A673 (cell line): ENCODE measurements around the gene SLC1A1. TPM values are rescaled to one million over a fixed set of nuclear protein-coding genes. Genes with fewer than 3 reads are reported as not detected.

Experiments used
- BruUV-seq: library from RNA; stranded (reverse); fragments of 400-500 nt; replicated peaks from 2 replicates; lab custom pipeline; 2021; lab: Mats Ljungman, UMichigan
- CTCF ChIA-PET: fragments of 300-600 bp; sonication (Branson Sonifier 250); formaldehyde crosslinking; loops from one replicate; lab custom pipeline; 2022; ENCODE audit warnings: antibody characterized with exemption; lab: Charles Lee
- POLR2A ChIA-PET: fragments of 300-600 bp; sonication (Branson Sonifier 250); formaldehyde crosslinking; loops from one replicate; lab custom pipeline; 2022; ENCODE audit warnings: antibody characterized with exemption; ENCODE audit not compliant: low non-redundant PET; lab: Charles Lee
- DNase-seq: peaks from one replicate; pipeline ENCODE4 v3.0.0-alpha.2; 2015; ENCODE audit warnings: low spot score
- H3K27ac ChIP-seq: fragments of 200-600 bp; sonication (generic); 2 replicates; pipeline ENCODE4 v1.5.1; 2016; ENCODE audit warnings: mixed run types, low read depth, mild to moderate bottlenecking, mixed read lengths, antibody characterized with exemption, low read length; ENCODE audit not compliant: poor library complexity, severe bottlenecking
- H3K27me3 ChIP-seq: fragments of 200-600 bp; sonication (generic); replicated peaks from 2 replicates; pipeline ENCODE4 v1.6.1; 2017; ENCODE audit warnings: mixed run types, low read depth, mild to moderate bottlenecking, mixed read lengths, antibody characterized with exemption, low read length; ENCODE audit not compliant: insufficient read depth, poor library complexity
- H3K36me3 ChIP-seq: fragments of 200-600 bp; sonication (generic); 2 replicates; pipeline ENCODE4 v1.6.1; 2016; ENCODE audit warnings: mixed run types, mild to moderate bottlenecking, mixed read lengths, antibody characterized with exemption, low read length; ENCODE audit not compliant: insufficient read depth, poor library complexity, severe bottlenecking
- H3K4me1 ChIP-seq: fragments of 200-600 bp; sonication (generic); 2 replicates; pipeline ENCODE4 v1.6.1; 2017; ENCODE audit warnings: mixed run types, mild to moderate bottlenecking, mixed read lengths, antibody characterized with exemption, low read length; ENCODE audit not compliant: insufficient read depth, poor library complexity, severe bottlenecking
- H3K4me3 ChIP-seq: fragments of 200-600 bp; sonication (generic); 2 replicates; pipeline ENCODE4 v1.5.1; 2016; ENCODE audit warnings: low read depth, mixed run types, mild to moderate bottlenecking, mixed read lengths, low read length; ENCODE audit not compliant: poor library complexity, severe bottlenecking
- H3K9me3 ChIP-seq: fragments of 200-600 bp; sonication (generic); 2 replicates; pipeline ENCODE4 v1.6.1; 2016; ENCODE audit warnings: mixed run types, low read depth, mild to moderate bottlenecking, mixed read lengths, antibody characterized with exemption, low read length; ENCODE audit not compliant: poor library complexity, severe bottlenecking
- EZH2 ChIP-seq: fragments of 200-600 bp; sonication (generic); IDR thresholded peaks from 2 replicates; pipeline ENCODE4 v1.6.1; 2017; ENCODE audit warnings: borderline replicate concordance, low read depth, mild to moderate bottlenecking, mixed read lengths, antibody characterized with exemption, low read length; ENCODE audit not compliant: poor library complexity, severe bottlenecking
- intact Hi-C: fragments of 100-400 bp; cut with micrococcal nuclease; formaldehyde crosslinking; loops from one replicate; pipeline ENCODE4 v1.10.0; 2022; ENCODE audit not compliant: unreplicated experiment
- total RNA-seq: library from RNA; stranded (reverse); gene quantifications from 2 replicates; pipeline ENCODE4 v1.2.3, GENCODE V29; 2021
- TF ChIP-seq, protein P1 (sequence below): fragments of 300-800, 200-600 bp; sonication (generic); conservative IDR thresholded peaks from 2 replicates; pipeline ENCODE4 v1.5.1; 2017; ENCODE audit warnings: low read depth, mild to moderate bottlenecking, antibody characterized with exemption, low read length, moderate library complexity, mixed read lengths

Gene SLC1A1
- total RNA-seq, 1 experiment from 2014 or later, result 8.7 TPM

DNA sequence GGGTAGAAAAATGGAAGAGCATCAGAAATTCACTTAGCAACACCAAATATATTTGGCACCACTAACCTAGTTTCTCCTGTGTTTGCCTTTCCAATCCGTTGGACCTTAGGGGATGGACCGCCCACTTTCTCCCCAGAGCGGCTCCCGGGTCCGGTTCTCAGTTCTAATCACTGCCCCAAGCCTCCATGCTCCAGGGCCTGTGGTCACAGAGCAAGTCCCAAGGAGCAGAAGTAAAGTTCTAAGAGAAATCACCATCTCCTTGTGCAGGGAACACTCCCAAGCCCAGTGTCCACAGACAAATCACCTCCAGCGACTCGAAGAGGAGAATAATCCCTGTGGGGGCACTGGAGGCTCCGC is 728 bp upstream of the SLC1A1 start:
- BruUV-seq, result no TSS peak
- Histone ChIP-seq H3K36me3 (no peaks in the 10 kb centered on the region), H3K27me3 (no peaks in the 10 kb centered on the region), H3K27ac (peak overlapping the region; percentile 63), H3K4me3 (peak overlapping the region; percentile 71), H3K9me3 (no peaks in the 10 kb centered on the region), H3K4me1 (peaks cover 8% of the 10 kb centered on the region)
- no peak for DNase-seq
- intact Hi-C loops, result no loop called here
- TF ChIP-seq, protein P1, sequence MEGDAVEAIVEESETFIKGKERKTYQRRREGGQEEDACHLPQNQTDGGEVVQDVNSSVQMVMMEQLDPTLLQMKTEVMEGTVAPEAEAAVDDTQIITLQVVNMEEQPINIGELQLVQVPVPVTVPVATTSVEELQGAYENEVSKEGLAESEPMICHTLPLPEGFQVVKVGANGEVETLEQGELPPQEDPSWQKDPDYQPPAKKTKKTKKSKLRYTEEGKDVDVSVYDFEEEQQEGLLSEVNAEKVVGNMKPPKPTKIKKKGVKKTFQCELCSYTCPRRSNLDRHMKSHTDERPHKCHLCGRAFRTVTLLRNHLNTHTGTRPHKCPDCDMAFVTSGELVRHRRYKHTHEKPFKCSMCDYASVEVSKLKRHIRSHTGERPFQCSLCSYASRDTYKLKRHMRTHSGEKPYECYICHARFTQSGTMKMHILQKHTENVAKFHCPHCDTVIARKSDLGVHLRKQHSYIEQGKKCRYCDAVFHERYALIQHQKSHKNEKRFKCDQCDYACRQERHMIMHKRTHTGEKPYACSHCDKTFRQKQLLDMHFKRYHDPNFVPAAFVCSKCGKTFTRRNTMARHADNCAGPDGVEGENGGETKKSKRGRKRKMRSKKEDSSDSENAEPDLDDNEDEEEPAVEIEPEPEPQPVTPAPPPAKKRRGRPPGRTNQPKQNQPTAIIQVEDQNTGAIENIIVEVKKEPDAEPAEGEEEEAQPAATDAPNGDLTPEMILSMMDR, result no peak
- no peak for TF ChIP-seq EZH2
- ChIA-PET POLR2A (no interaction called here), CTCF (no interaction called here)

DNA sequence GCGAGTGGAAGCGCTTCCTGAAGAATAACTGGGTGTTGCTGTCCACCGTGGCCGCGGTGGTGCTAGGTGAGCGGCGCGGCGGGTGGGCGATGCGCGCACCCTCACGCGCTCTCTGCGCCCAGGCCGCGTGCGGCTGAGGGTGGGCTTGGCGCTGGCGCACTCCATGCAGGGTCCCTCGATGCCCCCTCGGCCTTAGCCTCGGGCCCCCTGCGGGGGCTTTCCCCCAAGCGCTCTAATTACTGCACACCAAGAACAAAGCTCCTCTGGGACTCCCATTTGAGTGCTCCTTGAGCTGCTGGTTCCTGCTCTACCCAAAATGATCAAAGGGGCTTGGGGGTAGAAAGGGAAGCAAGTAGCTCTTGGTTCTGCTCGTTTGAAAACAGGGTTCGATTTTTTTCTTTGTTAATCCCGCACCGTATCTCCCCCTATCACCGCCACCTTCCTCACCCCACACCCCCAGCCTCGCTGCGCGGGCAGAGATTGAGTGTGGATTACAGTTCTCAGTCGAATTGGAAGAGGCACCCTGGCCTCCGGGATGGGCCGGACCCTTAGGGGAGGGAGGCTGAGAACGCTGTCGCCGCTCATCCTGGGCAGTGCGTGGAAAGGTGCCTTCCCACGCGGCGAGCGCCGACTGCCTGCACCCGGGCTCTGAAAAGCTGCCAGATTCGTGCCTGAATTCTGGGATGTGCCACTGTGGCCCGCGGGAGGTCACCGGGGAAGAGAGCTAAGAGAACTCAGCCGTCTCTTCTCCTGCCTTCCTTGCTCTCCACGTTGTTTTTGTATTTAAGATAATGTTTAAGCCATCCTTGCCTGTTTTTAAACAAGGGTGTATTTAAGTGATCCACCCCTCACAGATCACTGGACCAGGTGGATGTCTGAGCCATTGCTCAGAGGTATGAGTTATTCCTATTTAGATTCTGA is 697 bp downstream of the SLC1A1 start:
- H3K4me1 ChIP-seq, result peaks cover 8% of the 10 kb centered on the region
- DNase-seq, result peak; percentile 27
- H3K36me3 ChIP-seq, result no peaks in the 10 kb centered on the region
- no peaks in the 10 kb centered on the region for H3K27me3 ChIP-seq
- H3K9me3 ChIP-seq, result no peaks in the 10 kb centered on the region
- peak overlapping the region; percentile 71 for H3K4me3 ChIP-seq
- intact Hi-C loops, result loop anchor here (5.0 kb wide), 1 partner anchor 146 kb away; no protein-coding TSS in a partner anchor
- CTCF ChIA-PET, result no interaction called here
- BruUV-seq, result no TSS peak
- TF ChIP-seq EZH2, result no peak
- TF ChIP-seq, protein P1, result no peak
- POLR2A ChIA-PET, result no interaction called here
- H3K27ac ChIP-seq, result no peak overlapping the region

DNA sequence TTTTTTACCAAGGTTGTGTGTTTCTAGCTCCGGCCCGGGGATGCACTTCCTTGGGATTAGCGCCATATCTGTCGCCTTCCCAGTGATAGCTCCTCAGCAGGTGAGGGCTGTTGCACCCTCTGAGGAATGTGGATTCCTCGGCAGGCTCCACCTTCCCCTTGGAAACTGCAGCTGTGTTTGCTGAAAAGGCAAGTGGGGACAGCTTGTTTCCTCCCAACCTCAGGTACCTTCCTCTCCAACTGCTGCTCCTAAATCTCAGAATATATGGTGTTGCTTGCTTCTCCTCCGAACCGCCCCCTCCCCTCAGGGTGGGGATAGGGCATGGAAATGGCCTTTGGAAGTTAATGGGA is 1.3 kb downstream of the SLC1A1 start:
- H3K4me1 ChIP-seq, result peaks cover 8% of the 10 kb centered on the region
- H3K36me3 ChIP-seq, result no peaks in the 10 kb centered on the region
- ChIA-PET CTCF (no interaction called here), POLR2A (no interaction called here)
- H3K27ac ChIP-seq, result no peak overlapping the region
- H3K4me3 ChIP-seq, result peak overlapping the region; percentile 71
- no TSS peak for BruUV-seq
- no peaks in the 10 kb centered on the region for H3K27me3 ChIP-seq
- TF ChIP-seq EZH2, result no peak
- TF ChIP-seq, protein P1, result no peak
- DNase-seq, result no peak
- H3K9me3 ChIP-seq, result no peaks in the 10 kb centered on the region
- intact Hi-C loops, result loop anchor here (5.0 kb wide), 1 partner anchor 146 kb away; no protein-coding TSS in a partner anchor
